Forelimb muscle (tissue), 1 donor: Measurements from ENCODE around the gene KIFC3. TPM values are rescaled to one million over a fixed set of nuclear protein-coding genes. Genes with fewer than 3 reads are reported as not detected.
"Not testable (repeated sequence)": the region's sequence is repeated elsewhere in the genome, so short reads cannot be mapped to it uniquely, and the experiment has no call there.

Experiments used
- DNase-seq: peaks from one replicate; pipeline ENCODE4 v3.0.0-alpha.2; 2013; ENCODE audit warnings: low read depth
- polyA plus RNA-seq: library from polyadenylated mRNA; unstranded; fragments of 120-200 nt; gene quantifications from one replicate; pipeline ENCODE4 v1.2.1, GENCODE V29; 2013; ENCODE audit not compliant: insufficient read length

The KIFC3 gene
- polyA plus RNA-seq, 1 donor = 15.2 TPM

GRCh38 chr16:57786632-57787518, 15.4 kb downstream of the KIFC3 start:
- DNase-seq = no peak

- DNase-seq = no peak
Observed at GRCh38 chr16:57785924-57786323, 16.4 kb downstream of the KIFC3 start.

GRCh38 chr16:57785385-57785784, 16.9 kb downstream of the KIFC3 start:
- no peak for DNase-seq

- no peak for DNase-seq
Observed at GRCh38 chr16:57784334-57784733, 18.0 kb downstream of the KIFC3 start.

- DNase-seq = no peak
Observed at GRCh38 chr16:57783883-57784282, 18.4 kb downstream of the KIFC3 start.

GRCh38 chr16:57783116-57783515, 19.2 kb downstream of the KIFC3 start:
- no peak for DNase-seq

GRCh38 chr16:57782607-57783055, 19.7 kb downstream of the KIFC3 start:
- DNase-seq = not testable (repeated sequence)

GRCh38 chr16:57781741-57782606, 20.3 kb downstream of the KIFC3 start:
- DNase-seq = no peak

GRCh38 chr16:57781349-57781740, 20.9 kb downstream of the KIFC3 start:
- no peak for DNase-seq

- DNase-seq = not testable (repeated sequence)
Observed at GRCh38 chr16:57779836-57780235, 22.5 kb downstream of the KIFC3 start.

GRCh38 chr16:57778658-57779057, 23.6 kb downstream of the KIFC3 start:
- no peak for DNase-seq

- DNase-seq = no peak
Observed at GRCh38 chr16:57775661-57776469, 26.4 kb downstream of the KIFC3 start.

GRCh38 chr16:57774705-57775285, 27.5 kb downstream of the KIFC3 start:
- DNase-seq = no peak

GRCh38 chr16:57773655-57774295, 28.5 kb downstream of the KIFC3 start:
- DNase-seq = no peak

- no peak for DNase-seq
Observed at GRCh38 chr16:57773019-57773418, 29.3 kb downstream of the KIFC3 start.

GRCh38 chr16:57771141-57771785, 31.0 kb downstream of the KIFC3 start:
- no peak for DNase-seq

GRCh38 chr16:57770361-57770760, 31.9 kb downstream of the KIFC3 start:
- DNase-seq = no peak

GRCh38 chr16:57769541-57770145, 32.6 kb downstream of the KIFC3 start:
- no peak for DNase-seq

GRCh38 chr16:57766714-57767348, 35.5 kb downstream of the KIFC3 start:
- no peak for DNase-seq
